HEK293T (cell line): ENCODE data around the gene C16orf74.

ENCODE experiments used
- CTCF ChIA-PET: fragments of 350-600 bp; formaldehyde crosslinking; extraction: SDS; loops from one replicate; lab custom pipeline; 2021; ENCODE audit warnings: antibody characterized with exemption, inconsistent platforms; lab: Yijun Ruan, JAX
- POLR2A ChIA-PET: fragments of 350-600 bp; formaldehyde crosslinking; extraction: SDS; loops from one replicate; lab custom pipeline; 2020; ENCODE audit warnings: antibody characterized with exemption, inconsistent platforms; lab: Yijun Ruan, JAX
- DNase-seq: peaks from one replicate; pipeline ENCODE4 v3.0.0; 2012; ENCODE audit warnings: mixed read lengths; ENCODE audit errors: extremely low spot score
- ARNT ChIP-seq: fragments of 450-650 bp; IDR thresholded peaks from 2 replicates; pipeline ENCODE4 v1.6.1; 2017; ENCODE audit warnings: mild to moderate bottlenecking
- BHLHE40 ChIP-seq: fragments of 450-650 bp; IDR thresholded peaks from 2 replicates; pipeline ENCODE4 v1.6.1; 2016; ENCODE audit warnings: mild to moderate bottlenecking, moderate library complexity, borderline replicate concordance
- CTBP1 ChIP-seq: fragments of 450-650 bp; IDR thresholded peaks from 2 replicates; pipeline ENCODE4 v1.6.1; 2016; ENCODE audit warnings: borderline replicate concordance
- ELF4 ChIP-seq: fragments of 450-650 bp; IDR thresholded peaks from 2 replicates; pipeline ENCODE4 v1.6.1; 2017; ENCODE audit warnings: antibody characterized with exemption
- FOXA1 ChIP-seq: fragments of 450-650 bp; IDR thresholded peaks from 2 replicates; pipeline ENCODE4 v1.6.1; 2016; ENCODE audit warnings: mild to moderate bottlenecking
- FOXK2 ChIP-seq: fragments of 450-650 bp; IDR thresholded peaks from 2 replicates; pipeline ENCODE4 v1.6.1; 2016; ENCODE audit warnings: mild to moderate bottlenecking
- FOXM1 ChIP-seq: fragments of 450-650 bp; IDR thresholded peaks from 2 replicates; pipeline ENCODE4 v1.6.1; 2017; ENCODE audit warnings: mild to moderate bottlenecking, borderline replicate concordance
- HDGF ChIP-seq: fragments of 450-650 bp; IDR thresholded peaks from 2 replicates; pipeline ENCODE4 v1.6.1; 2017; ENCODE audit warnings: antibody characterized with exemption, borderline replicate concordance
- L3MBTL2 ChIP-seq: fragments of 450-650 bp; conservative IDR thresholded peaks from 2 replicates; pipeline ENCODE4 v1.6.1; 2016; ENCODE audit warnings: mild to moderate bottlenecking
- LEF1 ChIP-seq: fragments of 450-650 bp; IDR thresholded peaks from 2 replicates; pipeline ENCODE4 v1.6.1; 2017; ENCODE audit warnings: mild to moderate bottlenecking, borderline replicate concordance
- NFRKB ChIP-seq: fragments of 450-650 bp; IDR thresholded peaks from 2 replicates; pipeline ENCODE4 v1.6.1; 2016; ENCODE audit warnings: mild to moderate bottlenecking, moderate library complexity
- SP1 ChIP-seq: fragments of 450-650 bp; IDR thresholded peaks from 2 replicates; pipeline ENCODE4 v1.6.1; 2017
- SUZ12 ChIP-seq: fragments of 450-650 bp; IDR thresholded peaks from 2 replicates; pipeline ENCODE4 v1.6.1; 2016; ENCODE audit warnings: mild to moderate bottlenecking
- TARDBP ChIP-seq: fragments of 450-650 bp; IDR thresholded peaks from 2 replicates; pipeline ENCODE4 v1.6.1; 2016
- ZNF384 ChIP-seq: fragments of 450-650 bp; IDR thresholded peaks from 2 replicates; pipeline ENCODE4 v1.6.1; 2016
- TF ChIP-seq, protein P1 (sequence below): fragments of 450-650 bp; IDR thresholded peaks from 2 replicates; pipeline ENCODE4 v1.6.1; 2016

Gene C16orf74

DNA sequence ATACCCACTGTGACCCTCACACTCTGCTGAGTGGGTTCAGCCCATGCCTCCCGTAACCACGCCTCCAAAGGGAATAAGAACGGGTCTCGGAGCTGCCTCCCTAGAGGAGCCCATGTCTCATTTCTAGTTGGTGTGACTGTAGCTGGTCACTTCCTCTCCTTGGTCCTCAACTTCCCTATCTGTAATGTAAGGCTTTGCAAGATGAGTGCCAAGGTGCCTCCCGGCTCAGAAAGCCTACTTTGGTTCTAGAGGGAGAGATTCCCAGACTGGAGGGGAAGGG, 20.8 kb downstream of the C16orf74 start:
- DNase-seq: no peak
- CTCF ChIA-PET: no interaction called here
- POLR2A ChIA-PET: no interaction called here
- TF ChIP-seq HDGF: no peak
- no peak for TF ChIP-seq TARDBP
- TF ChIP-seq, protein P1, sequence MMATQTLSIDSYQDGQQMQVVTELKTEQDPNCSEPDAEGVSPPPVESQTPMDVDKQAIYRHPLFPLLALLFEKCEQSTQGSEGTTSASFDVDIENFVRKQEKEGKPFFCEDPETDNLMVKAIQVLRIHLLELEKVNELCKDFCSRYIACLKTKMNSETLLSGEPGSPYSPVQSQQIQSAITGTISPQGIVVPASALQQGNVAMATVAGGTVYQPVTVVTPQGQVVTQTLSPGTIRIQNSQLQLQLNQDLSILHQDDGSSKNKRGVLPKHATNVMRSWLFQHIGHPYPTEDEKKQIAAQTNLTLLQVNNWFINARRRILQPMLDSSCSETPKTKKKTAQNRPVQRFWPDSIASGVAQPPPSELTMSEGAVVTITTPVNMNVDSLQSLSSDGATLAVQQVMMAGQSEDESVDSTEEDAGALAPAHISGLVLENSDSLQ: no peak
- TF ChIP-seq FOXM1: no peak
- TF ChIP-seq BHLHE40: no peak
- no peak for TF ChIP-seq CTBP1
- TF ChIP-seq ELF4: no peak
- no peak for TF ChIP-seq LEF1
- no peak for TF ChIP-seq FOXA1
- no peak for TF ChIP-seq ARNT
- no peak for TF ChIP-seq NFRKB
- no peak for TF ChIP-seq FOXK2
- no peak for TF ChIP-seq L3MBTL2
- TF ChIP-seq SP1: no peak
- TF ChIP-seq ZNF384: no peak
- TF ChIP-seq SUZ12: no peak

DNA sequence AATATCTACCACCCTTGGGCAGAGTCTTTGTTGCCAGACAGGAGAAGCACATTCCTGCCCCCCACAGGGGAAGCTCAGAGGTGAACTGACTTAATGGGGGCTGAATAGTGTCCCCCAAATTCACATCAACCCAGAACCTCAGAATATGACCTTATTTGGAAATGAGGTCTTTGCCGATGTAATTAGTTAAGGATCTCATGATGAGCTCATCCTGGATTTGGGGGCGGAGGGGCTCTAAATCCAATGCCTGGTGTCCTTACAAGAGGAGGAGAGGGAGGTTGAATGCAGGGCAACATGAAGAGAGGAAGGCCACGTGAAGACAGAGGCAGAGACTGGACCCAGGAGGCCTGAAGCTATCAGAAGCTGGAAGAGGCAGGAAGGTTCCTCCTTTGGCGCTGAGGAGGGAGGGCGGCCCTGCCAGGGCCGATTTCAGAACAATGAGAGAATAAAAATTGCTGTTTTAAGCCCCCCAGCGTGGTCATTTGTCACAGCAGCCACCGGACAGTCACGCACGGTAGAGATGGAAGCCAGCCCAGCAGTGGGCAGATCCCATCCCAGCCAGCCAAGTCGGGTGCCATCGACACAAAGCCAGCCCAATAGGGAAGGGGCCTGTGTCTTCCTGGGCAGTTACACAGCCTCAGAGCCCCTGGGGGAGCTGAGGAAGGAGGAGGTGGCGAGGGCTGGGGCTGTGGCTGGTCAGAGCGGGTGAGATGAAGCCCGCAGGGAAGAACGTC, 21.3 kb downstream of the C16orf74 start:
- ChIA-PET CTCF (interaction anchor here (0.7 kb wide), 1 partner anchor 37 kb away, joined by 3 read pairs; no protein-coding TSS in a partner anchor), POLR2A (no interaction called here)
- no peak for DNase-seq
- TF ChIP-seq FOXK2 (no peak), ARNT (no peak), ELF4 (no peak), SP1 (no peak), FOXA1 (no peak), NFRKB (no peak), SUZ12 (no peak), FOXM1 (no peak), HDGF (no peak), TARDBP (no peak), CTBP1 (no peak), ZNF384 (no peak), BHLHE40 (no peak), L3MBTL2 (no peak), LEF1 (no peak)
- TF ChIP-seq, protein P1: no peak

DNA sequence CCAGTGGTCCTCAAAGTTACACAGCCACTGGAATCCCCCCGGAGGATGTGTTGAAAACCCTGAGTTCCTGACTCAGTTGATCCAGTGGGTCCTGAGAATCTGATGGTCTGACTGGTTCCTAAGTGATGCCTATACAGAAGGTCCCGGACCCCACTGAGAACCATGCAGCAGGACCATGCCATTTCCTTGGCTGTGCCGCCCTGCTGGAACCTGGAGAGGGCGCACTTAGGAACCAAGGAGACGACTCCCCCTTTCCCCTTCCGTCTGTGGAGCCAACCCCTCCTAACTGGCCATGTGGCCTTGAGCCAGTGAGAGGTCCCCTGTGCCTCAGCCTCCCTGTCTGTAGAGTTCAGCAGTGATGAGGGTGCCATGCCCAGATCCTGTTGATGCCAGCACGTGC, 22.0 kb downstream of the C16orf74 start:
- CTCF ChIA-PET: interaction anchor here (0.7 kb wide), 1 partner anchor 37 kb away, joined by 3 read pairs; no protein-coding TSS in a partner anchor
- TF ChIP-seq ARNT: no peak
- POLR2A ChIA-PET: no interaction called here
- DNase-seq: no peak

DNA sequence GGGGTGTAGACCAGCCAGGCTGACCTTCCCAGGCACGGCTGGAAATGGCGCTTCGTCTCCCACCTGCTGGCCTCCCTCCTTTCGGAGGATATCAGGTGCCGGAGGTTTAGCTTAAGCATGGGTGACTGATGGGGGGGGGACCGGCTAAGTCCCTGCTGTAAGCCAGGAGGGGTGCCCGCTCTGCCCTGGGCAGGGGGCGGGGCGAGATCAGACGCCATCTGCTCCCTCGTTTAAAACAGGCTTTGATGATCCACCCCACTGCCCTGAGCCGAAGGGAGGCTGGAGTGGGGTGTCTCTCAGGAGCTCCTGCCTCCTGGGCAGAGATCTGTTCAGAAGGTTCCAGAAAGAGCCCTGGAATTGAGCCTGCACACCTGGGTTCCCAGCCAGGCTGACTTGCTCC, 26.0 kb downstream of the C16orf74 start:
- DNase-seq: no peak
- ChIA-PET CTCF (no interaction called here), POLR2A (no interaction called here)
- TF ChIP-seq FOXA1 (no peak), BHLHE40 (no peak), LEF1 (no peak), FOXM1 (no peak), TARDBP (no peak), ZNF384 (no peak), ELF4 (no peak), CTBP1 (no peak), SUZ12 (no peak)

DNA sequence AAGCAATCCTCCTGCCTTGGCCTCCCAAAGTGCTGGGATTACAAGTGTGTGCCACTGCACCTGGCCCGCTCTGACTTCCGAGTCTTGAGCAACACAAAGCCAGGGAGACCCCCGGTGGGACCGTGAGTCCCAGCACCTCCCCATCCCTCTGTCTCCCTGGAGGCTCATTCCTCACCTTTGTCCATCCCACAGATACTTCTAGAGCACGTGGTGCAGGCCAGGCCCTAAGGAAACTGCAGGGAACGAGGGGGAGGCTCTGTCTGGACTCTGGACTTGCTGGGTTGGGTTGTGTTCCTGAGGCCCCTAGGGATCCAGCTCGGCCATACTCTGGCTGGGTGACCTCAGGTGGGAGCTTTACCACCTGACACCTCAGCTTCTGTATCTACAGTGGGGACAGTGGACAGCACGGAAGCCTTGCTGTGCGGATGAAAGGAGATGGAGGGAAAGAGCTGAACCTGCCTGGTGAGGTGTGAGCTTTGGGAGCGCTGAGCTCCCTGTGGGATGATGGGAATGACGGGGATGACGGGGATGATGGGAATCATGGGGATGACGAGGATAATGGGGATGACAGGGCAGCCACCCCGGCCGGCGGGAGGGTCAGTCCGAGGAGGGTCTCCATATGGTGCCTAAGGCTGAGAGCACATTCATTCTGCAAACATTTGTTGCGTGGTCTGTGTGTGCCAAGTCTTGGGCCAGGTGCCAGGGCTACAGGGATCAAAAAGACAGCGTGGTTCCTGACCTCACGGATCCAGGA, 26.6 kb downstream of the C16orf74 start:
- TF ChIP-seq ZNF384: no peak
- no peak for TF ChIP-seq ARNT
- TF ChIP-seq NFRKB: no peak
- no peak for TF ChIP-seq FOXM1
- TF ChIP-seq CTBP1: no peak
- no peak for TF ChIP-seq SP1
- TF ChIP-seq, protein P1: no peak
- ChIA-PET CTCF (no interaction called here), POLR2A (no interaction called here)
- DNase-seq: no peak

DNA sequence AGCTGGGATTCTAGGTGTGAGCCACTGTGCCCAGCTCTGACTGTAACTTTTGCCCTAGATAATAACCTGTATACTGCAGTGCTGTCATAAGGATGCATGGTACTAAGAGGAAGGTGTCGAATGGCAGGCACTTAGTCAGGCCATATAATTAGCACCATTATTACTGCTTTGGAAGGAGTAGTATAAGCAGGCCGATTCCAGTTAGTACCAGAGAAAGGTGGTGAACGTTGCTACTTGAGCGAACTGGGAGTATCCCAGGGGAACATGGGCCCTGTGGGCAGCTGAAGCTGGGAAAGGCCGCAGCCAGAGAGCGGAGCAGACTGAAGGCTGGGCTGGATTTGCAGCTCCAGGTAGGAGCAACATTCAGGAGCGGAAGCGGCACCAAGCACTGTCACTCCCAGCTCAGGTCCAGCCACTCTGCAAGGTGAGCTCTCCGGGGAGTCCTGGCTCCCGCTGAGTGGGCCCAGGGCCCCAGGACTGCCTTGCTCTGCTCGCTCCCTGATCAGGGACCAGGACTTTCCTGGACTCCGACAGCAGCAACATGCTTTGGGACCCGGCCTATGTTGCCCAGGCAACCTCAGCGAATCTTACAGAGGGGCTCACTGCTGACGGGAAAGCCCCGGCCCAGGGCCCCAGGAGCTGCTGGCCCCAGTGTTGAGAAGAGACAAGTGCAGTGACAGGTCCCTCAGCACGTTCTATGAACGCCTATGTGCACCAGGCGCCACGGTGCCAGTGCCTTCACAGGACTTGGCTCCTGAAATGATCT, 28.6 kb downstream of the C16orf74 start:
- TF ChIP-seq L3MBTL2: no peak
- TF ChIP-seq, protein P1: no peak
- no peak for TF ChIP-seq FOXK2
- no peak for TF ChIP-seq NFRKB
- TF ChIP-seq HDGF: no peak
- TF ChIP-seq FOXA1: no peak
- TF ChIP-seq TARDBP: no peak
- TF ChIP-seq FOXM1: no peak
- POLR2A ChIA-PET: no interaction called here
- no peak for DNase-seq
- CTCF ChIA-PET: no interaction called here
